CD4-positive, alpha-beta T cell treated with Interferon gamma for 1 hour (primary cell): ENCODE measurements around the gene TRIP13.

Experiments
- DNase-seq: peaks from one replicate; pipeline ENCODE4 v3.0.0-alpha.2; 2020

The TRIP13 gene

DNA sequence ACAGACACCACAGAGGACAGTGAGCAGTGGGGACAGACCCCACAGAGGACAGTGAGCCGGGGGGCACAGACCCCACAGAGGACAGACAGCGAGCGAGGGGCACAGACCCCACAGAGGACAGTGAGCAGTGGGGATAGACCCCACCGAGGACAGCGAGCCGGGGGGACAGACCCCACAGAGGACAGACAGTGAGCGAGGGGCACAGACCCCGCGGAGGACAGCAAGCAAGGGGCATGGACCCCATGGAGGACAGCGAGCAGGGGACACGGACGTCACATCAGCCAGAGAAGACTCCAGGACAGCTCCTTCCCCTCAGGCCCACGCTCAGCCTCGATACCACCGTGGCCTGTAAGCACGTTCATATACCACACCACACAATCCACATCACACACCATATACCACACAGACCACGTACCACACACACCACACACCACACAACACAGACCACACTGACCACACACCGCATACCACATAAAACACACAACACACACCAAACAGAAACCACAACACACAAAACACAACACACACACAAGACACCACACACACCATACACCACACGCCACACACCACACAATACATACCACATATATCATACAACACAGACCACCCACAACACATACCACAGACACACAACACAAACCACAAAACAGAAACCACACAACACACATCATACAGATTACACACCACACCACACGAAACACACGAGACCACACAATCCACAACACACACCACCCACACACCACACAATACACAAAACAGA, 36.7 kb upstream of the TRIP13 start:
- DNase-seq: no peak

DNA sequence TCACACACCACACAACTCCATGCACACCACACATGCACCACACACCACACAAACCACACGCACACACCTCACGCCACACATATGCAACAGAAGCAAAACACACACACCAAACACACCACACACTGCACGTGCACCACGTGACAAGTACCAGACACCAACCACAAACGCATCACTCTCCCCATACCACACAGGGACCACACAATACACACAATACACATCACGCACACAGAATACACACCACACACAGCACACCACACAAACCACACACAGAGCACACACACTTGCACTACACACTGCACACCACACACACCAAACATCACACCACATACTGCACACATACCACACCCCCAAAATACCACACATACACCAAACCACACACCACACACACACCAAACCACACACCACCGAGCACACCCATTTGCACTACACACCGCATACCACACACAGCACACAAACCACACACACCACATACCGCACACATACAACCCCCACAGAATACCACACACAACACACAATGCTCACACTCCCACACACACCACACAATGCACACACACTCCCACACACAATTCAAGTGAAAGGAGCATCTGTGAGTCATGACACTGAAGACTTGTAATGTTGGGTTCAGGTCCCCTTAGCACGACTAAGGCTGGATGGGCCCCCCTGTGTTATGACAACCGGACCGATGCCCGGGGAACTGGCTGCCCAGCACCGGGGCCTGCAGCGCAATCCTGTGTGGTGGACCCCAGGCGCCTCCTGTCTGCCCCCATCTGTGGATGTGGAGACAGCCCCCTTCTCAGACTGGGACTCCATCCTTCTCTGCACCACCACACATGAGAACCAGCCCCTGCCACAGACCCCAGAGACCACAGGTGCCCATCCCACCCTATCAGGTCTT, 35.9 kb upstream of the TRIP13 start:
- DNase-seq: no peak

DNA sequence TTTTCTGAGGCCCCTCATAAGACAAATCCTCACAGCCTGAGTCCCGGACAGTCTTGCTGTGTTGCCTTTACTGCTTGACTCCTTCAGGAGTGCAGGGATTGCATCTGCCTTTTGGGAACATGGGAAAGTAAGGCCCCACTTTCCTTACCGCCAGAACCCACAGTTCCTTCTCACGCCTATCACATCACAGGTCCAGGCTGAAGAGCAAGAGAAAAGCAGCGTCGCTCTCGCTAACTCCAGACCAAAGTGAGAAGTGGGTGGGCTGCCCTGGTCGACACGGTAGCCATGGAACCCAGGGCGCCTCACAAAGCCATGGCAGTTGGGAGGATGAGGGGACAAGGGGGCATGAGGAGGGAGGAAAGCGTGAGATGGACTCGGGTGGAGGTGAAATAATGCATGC, 34.0 kb upstream of the TRIP13 start:
- DNase-seq: no peak

DNA sequence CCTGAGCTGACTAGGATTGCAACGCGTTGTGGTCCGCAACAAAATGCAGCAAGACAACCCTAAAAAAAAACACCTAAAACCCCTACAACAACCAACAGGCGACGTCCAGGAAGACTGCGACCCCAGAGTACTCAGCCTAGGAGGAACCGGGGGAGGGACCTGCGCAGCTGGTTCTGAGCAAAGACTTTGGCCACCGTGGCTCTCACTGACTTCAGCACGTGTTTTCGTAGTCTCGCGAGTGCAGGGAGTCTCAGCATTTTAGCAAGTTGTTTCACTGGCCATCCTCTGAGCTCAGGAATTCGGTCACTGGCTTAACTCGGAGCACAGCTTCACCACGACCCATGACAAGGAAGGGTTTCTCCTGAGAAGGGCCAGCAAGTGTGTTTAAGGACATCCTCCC, 33.3 kb upstream of the TRIP13 start:
- DNase-seq: no peak

DNA sequence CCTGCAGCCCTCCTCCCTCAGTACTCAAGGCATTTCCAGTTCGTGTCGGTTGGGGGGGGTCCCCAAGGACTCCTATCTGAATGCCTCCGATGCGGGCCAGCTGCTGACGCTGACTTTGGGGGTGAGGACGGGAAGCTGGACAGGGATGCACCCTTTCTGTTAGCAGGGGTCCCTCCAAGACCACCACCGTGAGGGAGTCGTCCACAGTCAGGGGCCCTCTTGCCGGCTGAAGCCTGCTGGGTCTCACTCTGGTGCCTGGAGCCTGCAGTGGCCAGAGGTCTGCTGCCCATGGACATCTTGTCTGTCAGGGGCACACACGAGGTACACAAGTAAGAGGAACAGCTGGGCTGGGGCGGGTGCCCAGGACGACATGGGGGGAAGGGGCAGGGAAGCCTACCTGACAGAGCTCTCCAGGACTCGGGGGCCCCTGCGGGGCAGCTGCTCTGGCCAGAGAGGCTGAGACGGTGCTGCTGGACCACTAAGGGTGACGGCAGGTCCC, 32.8 kb upstream of the TRIP13 start:
- DNase-seq: no peak

DNA sequence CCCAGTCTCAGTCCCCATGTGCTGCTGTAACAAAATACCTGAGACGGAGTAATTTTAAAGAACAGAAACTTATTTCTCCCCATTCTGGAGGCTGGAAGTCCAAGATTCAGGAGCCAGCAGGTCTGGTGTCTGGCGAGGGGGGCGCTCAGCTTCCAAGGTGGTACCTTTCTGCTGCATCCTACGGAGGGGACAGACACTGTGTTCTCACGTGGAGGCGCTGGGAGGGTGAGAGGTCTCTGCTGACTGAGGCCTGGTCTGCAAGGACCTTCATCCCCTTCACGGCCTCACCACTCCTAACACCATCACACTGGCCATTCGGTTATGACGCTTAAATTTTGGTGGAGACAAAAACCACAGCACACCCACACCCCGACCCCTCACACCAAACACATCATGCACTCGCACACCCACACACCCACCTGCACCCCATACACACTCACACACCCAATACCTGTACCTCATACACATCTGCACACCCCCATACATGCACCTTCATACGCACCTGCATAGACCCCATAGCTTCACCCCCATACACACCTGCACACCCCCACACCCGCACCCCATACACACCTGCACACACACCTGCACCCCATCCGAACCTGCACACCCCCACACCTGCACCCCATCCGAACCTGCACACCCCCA, 32.1 kb upstream of the TRIP13 start:
- DNase-seq: no peak

GRCh38 chr5:861442-862366, 31.0 kb upstream of the TRIP13 start:
- DNase-seq: no peak

DNA sequence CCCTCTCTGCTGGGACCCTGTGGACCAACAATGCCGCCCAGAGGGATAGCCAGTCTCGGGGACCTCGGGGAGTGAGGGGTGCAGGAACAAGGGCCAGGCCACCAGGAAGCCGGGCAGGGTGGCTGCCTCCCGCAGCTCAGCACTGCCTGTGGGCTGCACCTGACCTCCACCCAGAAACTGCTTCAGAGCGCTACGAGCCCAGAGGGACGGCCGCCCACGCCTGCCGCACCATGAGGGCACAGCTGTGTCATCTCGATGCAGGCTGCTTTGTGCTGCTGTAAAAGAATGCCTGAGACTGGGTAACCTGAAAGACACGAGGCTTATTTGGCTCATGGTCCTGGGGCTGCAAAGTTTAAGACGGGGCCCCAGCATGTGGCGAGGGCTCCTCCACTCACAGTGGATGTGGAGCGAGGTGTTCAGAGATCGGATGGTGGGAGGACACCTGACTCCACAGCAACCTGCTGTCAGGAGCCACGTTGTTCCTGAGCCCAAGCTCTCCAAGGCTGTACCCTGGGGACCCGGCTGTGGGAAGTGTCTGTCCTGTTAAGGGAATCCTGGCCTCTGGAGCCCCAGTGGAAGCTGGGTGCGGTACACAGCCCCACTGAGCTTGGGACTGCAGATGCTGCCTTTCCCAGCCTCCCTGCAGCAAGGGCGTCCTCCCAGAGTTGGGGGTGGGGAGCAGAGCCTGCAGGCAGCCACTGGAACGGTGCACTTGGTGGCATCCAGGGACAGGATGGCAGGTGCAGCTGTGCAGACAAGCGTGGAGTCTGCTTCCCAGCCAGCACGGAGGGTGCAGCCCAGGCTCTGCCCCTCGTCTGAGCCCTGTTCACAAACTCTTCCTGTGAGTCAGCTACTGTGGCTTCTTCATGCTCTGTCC, 30.1 kb upstream of the TRIP13 start:
- no peak for DNase-seq

GRCh38 chr5:863244-863805, 29.4 kb upstream of the TRIP13 start:
- no peak for DNase-seq

GRCh38 chr5:864492-865167, 28.1 kb upstream of the TRIP13 start:
- DNase-seq: no peak

GRCh38 chr5:865168-865521, 27.5 kb upstream of the TRIP13 start:
- DNase-seq: no peak

DNA sequence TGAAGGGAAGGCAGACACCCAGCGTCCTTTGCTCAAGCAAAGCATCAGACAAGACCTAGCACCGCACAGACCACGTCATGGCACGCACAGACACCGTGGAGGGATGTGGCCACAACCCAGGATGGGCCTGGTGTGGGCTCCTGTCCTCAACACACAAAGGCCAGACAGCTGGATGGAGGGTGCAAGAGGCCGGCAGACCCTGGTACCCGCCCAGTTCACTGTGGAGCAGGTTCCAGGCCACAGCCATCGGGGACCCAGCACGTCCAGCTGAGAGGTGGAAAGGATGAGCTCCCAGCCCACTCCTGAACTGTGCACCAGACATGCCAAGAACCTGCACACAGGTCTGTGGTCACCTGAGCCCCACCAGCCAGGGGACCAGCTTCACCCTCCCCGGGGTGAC, 26.9 kb upstream of the TRIP13 start:
- DNase-seq: no peak

DNA sequence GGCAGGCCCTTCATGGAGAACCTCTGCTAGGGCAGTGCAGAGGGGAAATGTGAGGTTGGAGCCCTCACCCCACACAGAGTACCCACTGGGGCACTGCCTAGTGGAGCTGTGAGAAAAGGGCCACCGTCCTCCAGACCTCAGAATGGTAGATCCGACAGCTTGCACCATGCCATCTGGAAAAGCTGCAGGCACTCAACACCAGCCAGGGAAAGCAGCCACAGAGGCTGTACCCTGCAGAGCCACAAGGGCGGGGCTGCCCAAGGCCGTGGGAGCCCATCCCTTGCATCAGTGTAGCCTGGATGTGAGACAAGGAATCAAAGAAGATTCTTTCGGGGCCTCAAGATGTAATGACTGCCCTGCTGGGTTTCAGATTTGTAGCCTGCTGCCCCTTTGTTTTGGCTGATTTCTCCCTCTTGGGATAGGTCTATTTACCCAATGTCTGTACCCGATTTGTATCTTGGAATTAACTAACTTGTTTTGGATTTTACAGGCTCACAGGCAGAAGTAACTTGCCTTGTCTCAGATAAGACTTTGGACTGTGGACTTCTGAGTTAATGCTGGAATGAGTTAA, 25.3 kb upstream of the TRIP13 start:
- no peak for DNase-seq

DNA sequence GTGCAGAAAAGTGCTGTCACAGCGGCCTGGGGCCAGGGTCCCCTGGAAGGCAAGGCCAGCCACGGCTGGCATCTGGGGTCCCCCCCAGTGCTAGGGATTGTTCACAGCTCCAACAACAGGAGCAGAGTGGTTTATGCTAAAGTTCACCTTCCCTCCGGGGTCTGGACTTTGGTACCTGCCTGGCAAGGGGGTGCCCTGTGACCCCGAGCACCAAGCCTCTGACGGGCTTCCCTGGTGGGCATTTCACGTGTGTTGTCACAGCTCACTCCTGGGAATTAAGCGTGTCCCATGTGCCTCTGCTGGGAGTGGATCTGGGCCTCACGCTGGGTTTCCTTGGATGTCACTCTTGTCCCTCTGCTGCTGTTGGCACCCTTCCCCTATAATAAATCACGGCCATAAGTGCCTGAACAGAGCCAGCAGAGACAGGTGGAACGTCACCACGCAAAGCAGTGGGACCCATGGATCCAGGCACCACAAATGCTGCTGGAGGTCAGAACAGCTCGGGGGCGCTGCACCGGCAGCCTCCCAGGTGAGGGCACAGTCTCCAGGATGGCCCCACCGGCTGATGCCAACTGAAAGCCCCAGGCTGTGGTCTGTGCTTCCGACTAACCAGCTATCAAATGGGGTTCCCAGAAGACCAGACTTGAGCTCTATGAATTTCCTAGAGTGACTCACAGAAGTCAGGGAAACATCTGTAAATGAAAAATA, 24.1 kb upstream of the TRIP13 start:
- DNase-seq: no peak

DNA sequence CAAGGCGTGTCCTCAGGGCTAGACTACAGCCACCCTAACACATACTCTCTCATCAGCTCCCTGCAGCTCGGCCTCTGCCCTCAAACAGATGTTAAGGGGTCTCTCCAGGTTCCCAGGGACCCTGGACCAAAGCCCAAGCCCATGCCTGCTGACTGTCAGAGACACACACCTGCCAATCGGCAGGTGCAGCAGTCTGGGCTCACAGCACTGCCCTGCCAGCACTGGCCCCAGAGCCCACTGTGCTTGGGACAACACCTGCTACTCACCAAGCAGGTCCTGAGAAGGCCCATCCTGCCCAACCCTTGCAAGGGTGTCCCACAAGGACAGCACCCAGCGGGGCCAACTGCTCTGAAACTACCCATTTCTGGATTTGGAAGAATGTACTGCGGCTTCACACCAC, 21.7 kb upstream of the TRIP13 start:
- DNase-seq: no peak

GRCh38 chr5:871596-872298, 20.9 kb upstream of the TRIP13 start:
- DNase-seq: no peak

- DNase-seq: no peak
These were observed 20.4 kb upstream of the TRIP13 start for GRCh38 chr5:872301-872700.

- no peak for DNase-seq
These were observed 19.4 kb upstream of the TRIP13 start for GRCh38 chr5:873328-873727.

DNA sequence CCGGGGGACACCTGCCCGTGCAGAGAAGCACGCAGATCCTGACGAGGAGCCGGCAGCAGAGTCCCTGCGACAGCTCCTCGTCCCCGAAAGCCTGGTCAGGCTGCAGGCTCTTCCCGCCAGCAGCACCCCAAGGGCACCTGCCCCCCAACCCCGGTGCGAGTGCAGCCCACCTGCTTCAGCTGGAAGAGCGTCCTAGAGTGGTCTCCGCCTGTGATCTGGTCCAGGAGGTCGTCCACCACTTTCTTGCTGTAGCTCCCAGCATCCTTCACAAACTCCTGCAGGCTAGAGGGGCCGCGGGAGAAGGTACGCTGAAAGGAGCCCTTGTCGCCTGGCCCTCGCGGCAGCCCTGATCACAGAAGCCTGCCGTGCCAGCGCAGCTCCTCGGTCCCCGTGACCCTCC, 16.8 kb upstream of the TRIP13 start:
- no peak for DNase-seq
